Fibroblast of the conjunctiva (primary cell): ENCODE data around the gene RNF220.
"Not testable (repeated sequence)": the region's sequence is repeated elsewhere in the genome, so short reads cannot be mapped to it uniquely, and the experiment has no call there.

Experiments
- DNase-seq: peaks from one replicate; pipeline ENCODE4 v3.0.0-alpha.2; 2010; ENCODE audit warnings: low read depth

Gene RNF220

GRCh38 chr1:44654621-44655187 is 249.6 kb downstream of the RNF220 start:
- no peak for DNase-seq

- no peak for DNase-seq
These were observed 250.6 kb downstream of the RNF220 start for GRCh38 chr1:44655609-44656008.

GRCh38 chr1:44659566-44659965 is 254.5 kb downstream of the RNF220 start:
- DNase-seq = no peak

- no peak for DNase-seq
These were observed 255.1 kb downstream of the RNF220 start for GRCh38 chr1:44660176-44660575.

GRCh38 chr1:44661781-44662682 is 257.0 kb downstream of the RNF220 start:
- no peak for DNase-seq

- DNase-seq = no peak
These were observed 257.6 kb downstream of the RNF220 start for GRCh38 chr1:44662683-44663030.

GRCh38 chr1:44663417-44663816 is 258.4 kb downstream of the RNF220 start:
- no peak for DNase-seq

GRCh38 chr1:44664730-44665370 is 259.8 kb downstream of the RNF220 start:
- no peak for DNase-seq

- DNase-seq = not testable (repeated sequence)
These were observed 261.7 kb downstream of the RNF220 start for GRCh38 chr1:44666719-44667118.

- DNase-seq = no peak
These were observed 265.9 kb downstream of the RNF220 start for GRCh38 chr1:44670751-44671640.

- no peak for DNase-seq
These were observed 267.4 kb downstream of the RNF220 start for GRCh38 chr1:44672254-44672955.

- no peak for DNase-seq
These were observed 268.1 kb downstream of the RNF220 start for GRCh38 chr1:44672961-44673674.

GRCh38 chr1:44673675-44674112 is 268.6 kb downstream of the RNF220 start:
- no peak for DNase-seq

- peak; percentile 99 for DNase-seq
These were observed 269.3 kb downstream of the RNF220 start, which contains the start of the genes ARMH1 and TMEM53 for GRCh38 chr1:44674113-44675000. ARMH1 (plus strand) TSS chr1:44674714; CDS start chr1:44689698, 14,984 bp downstream. TMEM53 (minus strand) TSS chr1:44674481; CDS start chr1:44674391, 90 bp downstream.

- DNase-seq = no peak
These were observed 270.1 kb downstream of the RNF220 start for GRCh38 chr1:44675186-44675585.

GRCh38 chr1:44676484-44677200 is 271.6 kb downstream of the RNF220 start:
- DNase-seq = no peak

GRCh38 chr1:44677201-44677766 is 272.2 kb downstream of the RNF220 start:
- no peak for DNase-seq

- no peak for DNase-seq
These were observed 273.1 kb downstream of the RNF220 start for GRCh38 chr1:44678120-44678519.
